DND-41 (cell line): ENCODE data around the gene FAM241B.
A peak's percentile ranks its signal among the peaks of the same experiment; 100 is the strongest.

ENCODE experiments used
- ATAC-seq: fragments of 200-7000 bp; cut with Tn5 transposase; 3 replicates; pipeline ENCODE4 v1.9.1; 2021; ENCODE audit warnings: low read depth; ENCODE audit not compliant: insufficient read depth
- DNase-seq: peaks from one replicate; pipeline ENCODE4 v3.0.0-alpha.2; 2020
- H2AFZ ChIP-seq: 2 replicates; pipeline ENCODE4 v1.6.0; 2012; ENCODE audit warnings: low read depth, low read length
- H3K27ac ChIP-seq: 2 replicates; pipeline ENCODE4 v1.5.1; 2012; ENCODE audit warnings: low read length, inconsistent platforms
- H3K27me3 ChIP-seq: fragments of 200-600 bp; sonication (generic); 2 replicates; pipeline ENCODE4 v1.6.0; 2012; ENCODE audit warnings: low read length, mild to moderate bottlenecking, inconsistent platforms; ENCODE audit not compliant: insufficient read depth, poor library complexity
- H3K36me3 ChIP-seq: 2 replicates; pipeline ENCODE4 v1.5.1; 2012; ENCODE audit warnings: low read length, inconsistent platforms; ENCODE audit not compliant: insufficient read depth
- H3K4me1 ChIP-seq: 2 replicates; pipeline ENCODE4 v1.5.1; 2012; ENCODE audit warnings: mild to moderate bottlenecking, low read length; ENCODE audit not compliant: insufficient read depth
- H3K4me2 ChIP-seq: 2 replicates; pipeline ENCODE4 v1.6.0; 2012; ENCODE audit warnings: mild to moderate bottlenecking, moderate library complexity, low read length, inconsistent platforms; ENCODE audit not compliant: insufficient read depth
- H3K4me3 ChIP-seq, 2 experiments: fragments of 200-600 bp in 1 of 2; shearing (Covaris generic) in 1 of 2; 2 replicates each; pipeline ENCODE4 v1.5.1; 2012 to 2016; ENCODE audit warnings: inconsistent platforms in 2 of 2, low read length in 2 of 2, mild to moderate bottlenecking in 2 of 2, low read depth in 1 of 2, moderate library complexity in 1 of 2
- H3K79me2 ChIP-seq: 2 replicates; pipeline ENCODE4 v1.6.0; 2012; ENCODE audit warnings: low read length, inconsistent platforms; ENCODE audit not compliant: insufficient read depth
- H3K9ac ChIP-seq: 2 replicates; pipeline ENCODE4 v1.6.0; 2012; ENCODE audit warnings: low read depth, mild to moderate bottlenecking, inconsistent platforms, low read length, moderate library complexity
- H3K9me3 ChIP-seq: 2 replicates; pipeline ENCODE4 v1.5.1; 2012; ENCODE audit warnings: low read length, moderate library complexity, mild to moderate bottlenecking, inconsistent platforms; ENCODE audit not compliant: insufficient read depth, severe bottlenecking
- H4K20me1 ChIP-seq: 2 replicates; pipeline ENCODE4 v1.6.0; 2012; ENCODE audit warnings: low read length; ENCODE audit not compliant: insufficient read depth
- EZH2 ChIP-seq: IDR thresholded peaks from 3 replicates; pipeline ENCODE4 v1.6.1; 2012; ENCODE audit warnings: borderline replicate concordance, low read depth, mild to moderate bottlenecking, moderate library complexity, low read length, inconsistent platforms; ENCODE audit not compliant: severe bottlenecking
- TF ChIP-seq, protein P1 (sequence below): IDR thresholded peaks from 2 replicates; pipeline ENCODE4 v1.5.1; 2012; ENCODE audit warnings: borderline replicate concordance, low read length, moderate library complexity, mild to moderate bottlenecking; ENCODE audit not compliant: poor library complexity, severe bottlenecking; ENCODE audit errors: extremely low read depth

The FAM241B gene

GRCh38 chr10:69619626-69620025 lies 10.4 kb upstream of the FAM241B start:
- Histone ChIP-seq H3K79me2 (no peaks in the 10 kb centered on the region), H3K4me3 (no peak overlapping the region), H3K36me3 (no peaks in the 10 kb centered on the region), H3K9me3 (peaks cover 3% of the 10 kb centered on the region), H3K4me2 (no peak overlapping the region), H3K27ac (no peak overlapping the region), H3K27me3 (peaks cover 7% of the 10 kb centered on the region), H4K20me1 (no peaks in the 10 kb centered on the region), H3K4me1 (no peaks in the 10 kb centered on the region), H2AFZ (no peak overlapping the region), H3K9ac (no peak overlapping the region)
- ATAC-seq, result no peak
- TF ChIP-seq EZH2, result no peak
- TF ChIP-seq, protein P1, sequence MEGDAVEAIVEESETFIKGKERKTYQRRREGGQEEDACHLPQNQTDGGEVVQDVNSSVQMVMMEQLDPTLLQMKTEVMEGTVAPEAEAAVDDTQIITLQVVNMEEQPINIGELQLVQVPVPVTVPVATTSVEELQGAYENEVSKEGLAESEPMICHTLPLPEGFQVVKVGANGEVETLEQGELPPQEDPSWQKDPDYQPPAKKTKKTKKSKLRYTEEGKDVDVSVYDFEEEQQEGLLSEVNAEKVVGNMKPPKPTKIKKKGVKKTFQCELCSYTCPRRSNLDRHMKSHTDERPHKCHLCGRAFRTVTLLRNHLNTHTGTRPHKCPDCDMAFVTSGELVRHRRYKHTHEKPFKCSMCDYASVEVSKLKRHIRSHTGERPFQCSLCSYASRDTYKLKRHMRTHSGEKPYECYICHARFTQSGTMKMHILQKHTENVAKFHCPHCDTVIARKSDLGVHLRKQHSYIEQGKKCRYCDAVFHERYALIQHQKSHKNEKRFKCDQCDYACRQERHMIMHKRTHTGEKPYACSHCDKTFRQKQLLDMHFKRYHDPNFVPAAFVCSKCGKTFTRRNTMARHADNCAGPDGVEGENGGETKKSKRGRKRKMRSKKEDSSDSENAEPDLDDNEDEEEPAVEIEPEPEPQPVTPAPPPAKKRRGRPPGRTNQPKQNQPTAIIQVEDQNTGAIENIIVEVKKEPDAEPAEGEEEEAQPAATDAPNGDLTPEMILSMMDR, result no peak
- no peak for DNase-seq

GRCh38 chr10:69620625-69621024 lies 9.4 kb upstream of the FAM241B start:
- Histone ChIP-seq H2AFZ (no peak overlapping the region), H3K9me3 (peaks cover 3% of the 10 kb centered on the region), H3K9ac (no peak overlapping the region), H3K4me2 (no peak overlapping the region), H4K20me1 (no peaks in the 10 kb centered on the region), H3K27me3 (peaks cover 7% of the 10 kb centered on the region), H3K79me2 (no peaks in the 10 kb centered on the region), H3K27ac (no peak overlapping the region), H3K36me3 (no peaks in the 10 kb centered on the region), H3K4me3 (no peak overlapping the region), H3K4me1 (no peaks in the 10 kb centered on the region)
- ATAC-seq (peak; percentile 76), DNase-seq (peak; percentile 25)
- TF ChIP-seq, protein P1, result no peak
- no peak for TF ChIP-seq EZH2

GRCh38 chr10:69624245-69624786 lies 5.7 kb upstream of the FAM241B start:
- no peak overlapping the region for H2AFZ ChIP-seq
- no peaks in the 10 kb centered on the region for H3K36me3 ChIP-seq
- no peaks in the 10 kb centered on the region for H4K20me1 ChIP-seq
- H3K4me3 ChIP-seq, result no peak overlapping the region
- no peak overlapping the region for H3K27ac ChIP-seq
- no peaks in the 10 kb centered on the region for H3K4me1 ChIP-seq
- DNase-seq (no peak), ATAC-seq (peak; percentile 71)
- H3K27me3 ChIP-seq, result no peaks in the 10 kb centered on the region
- peaks cover 3% of the 10 kb centered on the region for H3K9me3 ChIP-seq
- H3K79me2 ChIP-seq, result no peaks in the 10 kb centered on the region
- H3K4me2 ChIP-seq, result no peak overlapping the region
- TF ChIP-seq, protein P1, result no peak
- no peak for TF ChIP-seq EZH2
- no peak overlapping the region for H3K9ac ChIP-seq
